ENCODE data around the gene PM20D2. TPM values are rescaled to one million over a fixed set of nuclear protein-coding genes. Genes with fewer than 3 reads are reported as not detected.
"Not testable (repeated sequence)": the region's sequence is repeated elsewhere in the genome, so short reads cannot be mapped to it uniquely, and the experiment has no call there.

PM20D2 gene
- total RNA-seq, 3 donors from 2014 or later: 3.7 to 22.5 (median 21.3) TPM

- no peak for DNase-seq (ENCODE audit: low spot score in 2 of 2)
- TF ChIP-seq, protein P1, sequence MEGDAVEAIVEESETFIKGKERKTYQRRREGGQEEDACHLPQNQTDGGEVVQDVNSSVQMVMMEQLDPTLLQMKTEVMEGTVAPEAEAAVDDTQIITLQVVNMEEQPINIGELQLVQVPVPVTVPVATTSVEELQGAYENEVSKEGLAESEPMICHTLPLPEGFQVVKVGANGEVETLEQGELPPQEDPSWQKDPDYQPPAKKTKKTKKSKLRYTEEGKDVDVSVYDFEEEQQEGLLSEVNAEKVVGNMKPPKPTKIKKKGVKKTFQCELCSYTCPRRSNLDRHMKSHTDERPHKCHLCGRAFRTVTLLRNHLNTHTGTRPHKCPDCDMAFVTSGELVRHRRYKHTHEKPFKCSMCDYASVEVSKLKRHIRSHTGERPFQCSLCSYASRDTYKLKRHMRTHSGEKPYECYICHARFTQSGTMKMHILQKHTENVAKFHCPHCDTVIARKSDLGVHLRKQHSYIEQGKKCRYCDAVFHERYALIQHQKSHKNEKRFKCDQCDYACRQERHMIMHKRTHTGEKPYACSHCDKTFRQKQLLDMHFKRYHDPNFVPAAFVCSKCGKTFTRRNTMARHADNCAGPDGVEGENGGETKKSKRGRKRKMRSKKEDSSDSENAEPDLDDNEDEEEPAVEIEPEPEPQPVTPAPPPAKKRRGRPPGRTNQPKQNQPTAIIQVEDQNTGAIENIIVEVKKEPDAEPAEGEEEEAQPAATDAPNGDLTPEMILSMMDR (IDR thresholded peaks at IDR 0.05): no peak
- TF ChIP-seq POLR2A (IDR thresholded peaks at IDR 0.05) (no peak), POLR2AphosphoS5 (IDR thresholded peaks at IDR 0.05) (no peak)
- intact Hi-C loops (cut with DNase I; ENCODE audit: low total_unique reads): no loop called here
- Histone ChIP-seq H3K4me3 (no peak overlapping the region), H3K36me3 (no peaks in the 10 kb centered on the region), H3K27me3 (no peaks in the 10 kb centered on the region), H3K4me1 (no peaks in the 10 kb centered on the region), H3K9me3 (no peaks in the 10 kb centered on the region), H3K27ac (no peak overlapping the region)
Measured at GRCh38 chr6:89122625-89123024, 23.2 kb upstream of the PM20D2 start.

GRCh38 chr6:89128256-89128671 is 17.6 kb upstream of the PM20D2 start:
- H3K27ac ChIP-seq; H3K9me3 ChIP-seq; H3K4me3 ChIP-seq; DNase-seq (ENCODE audit: low spot score in 2 of 2); intact Hi-C loops (cut with DNase I; ENCODE audit: low total_unique reads); H3K4me1 ChIP-seq; H3K27me3 ChIP-seq; H3K36me3 ChIP-seq: not testable (repeated sequence)

- Histone ChIP-seq H3K27me3 (no peaks in the 10 kb centered on the region), H3K27ac (no peak overlapping the region), H3K4me3 (no peak overlapping the region), H3K9me3 (no peaks in the 10 kb centered on the region), H3K4me1 (no peaks in the 10 kb centered on the region), H3K36me3 (no peaks in the 10 kb centered on the region)
- intact Hi-C loops (cut with DNase I; ENCODE audit: low total_unique reads): no loop called here
- TF ChIP-seq POLR2A (IDR thresholded peaks at IDR 0.05) (no peak), POLR2AphosphoS5 (IDR thresholded peaks at IDR 0.05) (no peak)
- TF ChIP-seq, protein P1 (IDR thresholded peaks at IDR 0.05): no peak
- no peak for DNase-seq (ENCODE audit: low spot score in 2 of 2)
Measured at GRCh38 chr6:89131599-89131998, 14.3 kb upstream of the PM20D2 start.

- intact Hi-C loops (cut with DNase I; ENCODE audit: low total_unique reads): no loop called here
- Histone ChIP-seq H3K36me3 (no peaks in the 10 kb centered on the region), H3K27me3 (no peaks in the 10 kb centered on the region), H3K4me3 (no peak overlapping the region), H3K4me1 (no peaks in the 10 kb centered on the region), H3K9me3 (no peaks in the 10 kb centered on the region), H3K27ac (no peak overlapping the region)
- no peak for TF ChIP-seq POLR2AphosphoS5 (IDR thresholded peaks at IDR 0.05)
- TF ChIP-seq POLR2A (IDR thresholded peaks at IDR 0.05): no peak
- TF ChIP-seq, protein P1 (IDR thresholded peaks at IDR 0.05): no peak
- no peak for DNase-seq (ENCODE audit: low spot score in 2 of 2)
Measured at GRCh38 chr6:89132057-89132456, 13.8 kb upstream of the PM20D2 start.

GRCh38 chr6:89133981-89134380 is 11.9 kb upstream of the PM20D2 start:
- no peaks in the 10 kb centered on the region for H3K9me3 ChIP-seq
- no peak for TF ChIP-seq POLR2AphosphoS5 (IDR thresholded peaks at IDR 0.05)
- TF ChIP-seq POLR2A (IDR thresholded peaks at IDR 0.05): no peak
- TF ChIP-seq, protein P1 (IDR thresholded peaks at IDR 0.05): no peak
- H3K27ac ChIP-seq: no peak overlapping the region
- H3K27me3 ChIP-seq: no peaks in the 10 kb centered on the region
- intact Hi-C loops (cut with DNase I; ENCODE audit: low total_unique reads): no loop called here
- no peaks in the 10 kb centered on the region for H3K36me3 ChIP-seq
- no peak for DNase-seq (ENCODE audit: low spot score in 2 of 2)
- H3K4me1 ChIP-seq: no peaks in the 10 kb centered on the region
- H3K4me3 ChIP-seq: no peak overlapping the region

DNA sequence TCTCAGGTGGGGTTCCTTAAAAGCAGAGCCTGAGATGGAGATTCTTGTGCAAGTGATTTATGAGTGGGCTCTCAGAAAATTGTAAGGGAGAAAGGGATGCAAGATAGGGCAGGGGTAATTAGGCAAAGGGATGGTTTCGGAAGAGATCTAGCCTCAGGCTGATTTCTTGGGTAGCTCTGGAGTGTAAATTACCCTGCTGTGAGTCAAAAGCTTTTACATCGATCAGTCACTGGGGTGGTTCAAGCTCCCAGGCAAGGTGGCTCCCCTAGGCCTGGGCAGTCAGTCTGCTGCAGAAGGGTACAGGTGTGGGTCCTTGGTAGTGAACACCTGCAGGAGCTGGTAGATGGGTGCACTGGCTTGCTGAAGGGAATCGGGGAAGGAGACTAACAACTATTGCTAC is 11.1 kb upstream of the PM20D2 start:
- Histone ChIP-seq H3K36me3 (no peaks in the 10 kb centered on the region), H3K9me3 (no peaks in the 10 kb centered on the region), H3K4me1 (no peaks in the 10 kb centered on the region), H3K27ac (no peak overlapping the region), H3K27me3 (no peaks in the 10 kb centered on the region), H3K4me3 (no peak overlapping the region)
- DNase-seq (ENCODE audit: low spot score in 2 of 2): no peak
- TF ChIP-seq POLR2AphosphoS5 (IDR thresholded peaks at IDR 0.05) (no peak), POLR2A (IDR thresholded peaks at IDR 0.05) (no peak)
- TF ChIP-seq, protein P1 (IDR thresholded peaks at IDR 0.05): no peak
- intact Hi-C loops (cut with DNase I; ENCODE audit: low total_unique reads): no loop called here

Measured in breast epithelium (tissue), 4 donors.